Hematopoietic multipotent progenitor cell treated with erythropoietin and hydrocortisone succinate and interleukin-3 and kit ligand, for 17 days (in vitro differentiated cells): ENCODE data around the gene CYTH3.
"Not testable (repeated sequence)": the region's sequence is repeated elsewhere in the genome, so short reads cannot be mapped to it uniquely, and the experiment has no call there.

Experiments used
- DNase-seq: peaks from one replicate; pipeline ENCODE4 v3.0.0-alpha.2; 2015; ENCODE audit warnings: low spot score

Gene CYTH3

DNA sequence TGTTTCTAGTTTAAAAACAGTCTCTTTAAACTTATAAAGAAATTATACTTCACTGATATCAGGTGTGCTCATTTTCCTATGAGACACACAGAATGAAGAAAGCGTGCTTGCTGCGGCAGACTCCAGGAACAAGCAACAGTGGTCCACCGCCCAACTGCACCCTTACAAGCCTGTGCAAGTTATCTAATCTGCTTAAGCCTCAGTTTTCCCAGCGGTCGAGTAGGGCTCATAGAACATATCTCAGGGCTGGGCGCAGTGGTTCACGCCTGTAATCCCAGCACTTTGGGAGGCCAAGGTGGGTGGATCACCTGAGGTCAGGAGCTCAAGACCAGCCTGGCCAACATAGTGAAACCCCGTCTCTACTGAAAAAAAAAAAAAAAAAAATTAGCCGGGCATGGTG, 43.1 kb downstream of the CYTH3 start:
- DNase-seq: peak; percentile 27

GRCh38 chr7:6228361-6229229, 43.8 kb downstream of the CYTH3 start:
- peak; percentile 28 for DNase-seq

DNA sequence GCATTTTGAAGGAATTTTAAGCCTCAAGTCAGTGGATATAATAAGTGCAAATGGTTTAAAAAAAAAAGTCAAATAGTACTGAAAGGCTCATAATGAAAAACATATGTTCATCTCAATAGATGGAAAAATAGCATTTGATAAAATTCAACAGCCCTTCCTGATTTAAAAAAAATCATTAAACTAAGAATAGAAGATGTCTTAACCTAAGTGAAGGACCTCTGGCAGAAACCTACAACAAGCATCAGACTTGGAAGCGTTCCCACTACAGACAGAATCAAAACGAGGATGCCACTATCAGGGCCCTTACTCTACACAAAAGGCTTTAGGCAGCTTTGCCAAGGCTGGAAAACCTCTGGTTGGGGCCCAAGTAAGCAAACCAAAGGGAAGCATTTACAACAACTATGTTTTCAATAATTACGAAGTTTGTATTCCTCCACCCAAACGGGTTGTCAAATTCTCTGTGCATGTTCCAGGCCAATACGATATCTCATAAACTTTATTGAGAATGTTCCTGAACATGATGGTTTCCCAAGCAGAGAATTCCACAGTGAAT, 45.1 kb downstream of the CYTH3 start:
- DNase-seq: no peak

DNA sequence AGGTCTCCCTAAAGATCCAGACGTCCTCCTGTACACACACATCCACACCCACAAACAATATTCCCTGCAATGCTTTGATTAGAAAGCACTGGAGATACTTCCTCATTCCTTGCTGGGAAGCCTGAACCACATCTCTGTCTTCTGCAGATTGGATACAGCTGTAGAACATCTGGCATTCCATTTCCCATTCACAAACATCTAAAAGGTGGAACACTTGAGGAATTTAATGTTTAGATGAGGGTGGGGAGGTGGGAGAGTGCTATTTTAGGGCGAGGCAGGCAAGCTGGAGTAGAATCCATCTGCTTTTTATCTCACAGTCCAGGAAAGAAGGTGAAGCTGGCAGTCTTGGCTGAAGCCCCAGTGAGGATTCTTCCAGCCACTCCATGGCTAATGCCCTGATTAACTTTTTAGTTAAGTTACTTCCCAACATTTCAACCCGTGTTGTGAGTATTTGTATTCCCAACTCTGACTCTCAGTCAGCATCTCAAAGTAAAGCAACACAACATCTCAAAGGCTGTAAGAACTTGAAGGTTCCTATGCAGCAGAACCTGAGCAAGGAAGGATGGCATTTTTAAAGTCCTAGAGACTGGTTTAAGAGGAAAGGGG, 46.1 kb downstream of the CYTH3 start:
- DNase-seq: no peak

- DNase-seq: not testable (repeated sequence)
These were observed 49.0 kb downstream of the CYTH3 start for GRCh38 chr7:6223411-6223810.

DNA sequence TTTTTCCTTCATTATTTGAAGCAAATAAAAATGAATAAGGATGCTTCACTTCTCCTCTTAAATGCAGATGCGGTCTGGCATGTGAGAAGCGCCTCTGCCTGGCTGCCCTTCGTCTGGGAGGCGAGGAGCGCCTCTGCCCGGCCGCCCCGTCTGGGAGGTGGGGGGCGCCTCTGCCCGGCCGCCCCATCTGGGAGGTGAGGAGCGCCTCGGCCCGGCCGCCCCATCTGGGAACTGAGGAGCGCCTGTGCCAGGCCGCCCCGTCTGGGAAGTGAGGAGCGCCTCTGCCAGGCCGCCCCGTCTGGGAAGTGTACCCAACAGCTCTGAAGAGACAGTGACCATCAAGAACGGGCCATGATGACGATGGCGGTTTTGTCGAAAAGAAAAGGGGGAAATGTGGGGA, 49.4 kb downstream of the CYTH3 start:
- not testable (repeated sequence) for DNase-seq

GRCh38 chr7:6221340-6222319, 50.8 kb downstream of the CYTH3 start:
- DNase-seq: no peak

- DNase-seq: no peak
These were observed 54.1 kb downstream of the CYTH3 start for GRCh38 chr7:6218329-6218728.

- no peak for DNase-seq
These were observed 60.4 kb downstream of the CYTH3 start for GRCh38 chr7:6212008-6212407.

GRCh38 chr7:6210621-6211372, 61.6 kb downstream of the CYTH3 start:
- no peak for DNase-seq

DNA sequence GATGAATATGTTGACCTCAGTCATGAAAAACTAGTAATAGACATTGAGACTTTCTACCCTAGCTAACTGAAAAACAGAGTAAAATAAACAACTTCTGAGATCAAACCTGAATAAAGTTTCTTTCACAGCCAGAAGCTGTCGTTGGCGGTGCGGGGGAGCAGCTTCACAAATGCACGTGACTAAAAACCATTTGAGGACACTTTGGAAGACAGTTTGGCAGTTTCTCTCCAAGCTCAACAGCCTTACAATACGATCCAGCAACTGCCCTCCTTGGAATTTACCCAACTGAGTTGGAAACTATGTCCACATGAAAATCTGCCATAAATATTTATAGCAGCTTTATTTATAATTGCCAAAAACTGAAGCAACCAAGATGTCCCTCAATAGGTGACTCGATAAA, 63.1 kb downstream of the CYTH3 start:
- DNase-seq: no peak

GRCh38 chr7:6208573-6209328, 63.7 kb downstream of the CYTH3 start:
- no peak for DNase-seq

GRCh38 chr7:6205971-6206660, 66.3 kb downstream of the CYTH3 start:
- DNase-seq: no peak

- DNase-seq: no peak
These were observed 69.0 kb downstream of the CYTH3 start for GRCh38 chr7:6203381-6203780.

DNA sequence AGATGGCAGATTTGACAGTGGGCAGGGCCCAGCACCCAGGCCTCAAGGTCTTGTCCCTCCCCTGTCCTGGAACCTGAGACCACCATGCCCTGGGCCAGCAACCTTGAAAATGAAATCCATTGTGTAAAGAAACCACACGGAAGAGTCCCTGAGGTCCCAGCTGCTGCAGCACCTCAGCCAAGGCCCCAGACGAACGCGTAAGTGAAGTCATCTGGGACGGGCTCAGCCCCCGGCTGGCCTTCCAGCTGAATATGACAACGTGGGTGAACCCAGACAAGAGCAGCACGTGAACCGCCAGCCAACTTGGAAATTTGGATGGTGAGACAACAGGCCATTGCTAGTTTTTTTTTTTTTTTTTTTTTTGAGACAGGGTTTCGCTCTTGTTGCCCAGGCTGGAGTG, 70.3 kb downstream of the CYTH3 start:
- DNase-seq: no peak

DNA sequence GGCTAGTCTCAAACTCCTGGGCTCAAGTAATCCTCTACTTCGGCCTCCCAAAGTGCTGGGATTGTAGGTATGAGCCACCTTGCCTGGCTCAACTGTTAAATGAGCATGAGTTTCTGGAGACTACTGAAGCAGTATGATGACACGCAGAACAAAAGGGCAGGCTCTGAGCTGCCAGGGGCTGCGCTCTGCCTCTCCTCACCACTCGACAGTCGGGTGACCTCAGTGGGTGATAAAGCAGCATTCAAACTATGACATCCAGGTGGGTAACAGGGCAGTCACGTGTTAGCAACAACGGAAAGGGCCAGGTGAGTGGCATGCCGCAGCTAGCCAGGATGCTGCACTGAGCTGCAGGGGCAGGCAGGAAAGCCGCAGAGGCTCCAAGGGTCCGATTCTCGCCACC, 71.5 kb downstream of the CYTH3 start:
- no peak for DNase-seq

GRCh38 chr7:6198689-6199595, 73.5 kb downstream of the CYTH3 start:
- no peak for DNase-seq

- no peak for DNase-seq
These were observed 74.4 kb downstream of the CYTH3 start for GRCh38 chr7:6197801-6198551.
